ENCODE data around the gene MAGI3.

The MAGI3 gene

GRCh38 chr1:113422315-113423068 lies 32.2 kb downstream of the MAGI3 start:
- no peaks in the 10 kb centered on the region for H3K9me3 ChIP-seq (ENCODE audit: low read length)
- no peaks in the 10 kb centered on the region for H3K27me3 ChIP-seq (ENCODE audit: insufficient read depth, low read length)
- no peak overlapping the region for H2AFZ ChIP-seq (ENCODE audit: low read length)
- H3K9ac ChIP-seq (ENCODE audit: low read length), result no peak overlapping the region
- H3K79me2 ChIP-seq (ENCODE audit: insufficient read depth, low read length), result no peaks in the 10 kb centered on the region
- no peak overlapping the region for H3K4me3 ChIP-seq (ENCODE audit: low read depth, low read length, poor library complexity, severe bottlenecking)
- TF ChIP-seq EZH2 (IDR thresholded peaks at IDR 0.05; ENCODE audit: borderline replicate concordance, low read length) (no peak), CTCF (IDR thresholded peaks at IDR 0.05; ENCODE audit: low read length) (no peak)
- H3K36me3 ChIP-seq (ENCODE audit: insufficient read depth, low read length), result no peaks in the 10 kb centered on the region
- no peaks in the 10 kb centered on the region for H4K20me1 ChIP-seq (ENCODE audit: insufficient read depth, low read length)
- H3K27ac ChIP-seq (ENCODE audit: low read depth, low read length, poor library complexity, severe bottlenecking), result no peak overlapping the region
- no peak overlapping the region for H3K4me2 ChIP-seq (ENCODE audit: low read length)
- H3F3A ChIP-seq (ENCODE audit: insufficient read depth, low read length), result no peaks in the 10 kb centered on the region
- H3K4me1 ChIP-seq (ENCODE audit: insufficient read depth, low read length, severe bottlenecking), result no peaks in the 10 kb centered on the region
- H3K9me2 ChIP-seq (ENCODE audit: low read depth, low read length), result no peaks in the 10 kb centered on the region

- Histone ChIP-seq H3K27me3 (ENCODE audit: insufficient read depth, low read length) (no peaks in the 10 kb centered on the region), H3K4me3 (ENCODE audit: low read depth, low read length, poor library complexity, severe bottlenecking) (no peak overlapping the region), H3K4me1 (ENCODE audit: insufficient read depth, low read length, severe bottlenecking) (no peaks in the 10 kb centered on the region), H2AFZ (ENCODE audit: low read length) (no peak overlapping the region), H3K79me2 (ENCODE audit: insufficient read depth, low read length) (no peaks in the 10 kb centered on the region), H4K20me1 (ENCODE audit: insufficient read depth, low read length) (no peaks in the 10 kb centered on the region), H3K27ac (ENCODE audit: low read depth, low read length, poor library complexity, severe bottlenecking) (no peak overlapping the region), H3K4me2 (ENCODE audit: low read length) (no peak overlapping the region), H3K9me3 (ENCODE audit: low read length) (no peaks in the 10 kb centered on the region), H3F3A (ENCODE audit: insufficient read depth, low read length) (no peaks in the 10 kb centered on the region), H3K36me3 (ENCODE audit: insufficient read depth, low read length) (no peaks in the 10 kb centered on the region), H3K9me2 (ENCODE audit: low read depth, low read length) (no peaks in the 10 kb centered on the region), H3K9ac (ENCODE audit: low read length) (no peak overlapping the region)
- TF ChIP-seq CTCF (IDR thresholded peaks at IDR 0.05; ENCODE audit: low read length), result no peak
- no peak for TF ChIP-seq EZH2 (IDR thresholded peaks at IDR 0.05; ENCODE audit: borderline replicate concordance, low read length)
These were observed 33.5 kb downstream of the MAGI3 start for GRCh38 chr1:113423826-113424225.

- no peaks in the 10 kb centered on the region for H3K27me3 ChIP-seq (ENCODE audit: insufficient read depth, low read length)
- no peaks in the 10 kb centered on the region for H4K20me1 ChIP-seq (ENCODE audit: insufficient read depth, low read length)
- H3F3A ChIP-seq (ENCODE audit: insufficient read depth, low read length), result no peaks in the 10 kb centered on the region
- H3K4me1 ChIP-seq (ENCODE audit: insufficient read depth, low read length, severe bottlenecking), result no peaks in the 10 kb centered on the region
- H3K27ac ChIP-seq (ENCODE audit: low read depth, low read length, poor library complexity, severe bottlenecking), result no peak overlapping the region
- H2AFZ ChIP-seq (ENCODE audit: low read length), result no peak overlapping the region
- no peak overlapping the region for H3K9ac ChIP-seq (ENCODE audit: low read length)
- no peak overlapping the region for H3K4me2 ChIP-seq (ENCODE audit: low read length)
- H3K79me2 ChIP-seq (ENCODE audit: insufficient read depth, low read length), result no peaks in the 10 kb centered on the region
- no peaks in the 10 kb centered on the region for H3K9me2 ChIP-seq (ENCODE audit: low read depth, low read length)
- H3K9me3 ChIP-seq (ENCODE audit: low read length), result no peaks in the 10 kb centered on the region
- H3K36me3 ChIP-seq (ENCODE audit: insufficient read depth, low read length), result no peaks in the 10 kb centered on the region
- no peak overlapping the region for H3K4me3 ChIP-seq (ENCODE audit: low read depth, low read length, poor library complexity, severe bottlenecking)
- TF ChIP-seq EZH2 (IDR thresholded peaks at IDR 0.05; ENCODE audit: borderline replicate concordance, low read length) (no peak), CTCF (IDR thresholded peaks at IDR 0.05; ENCODE audit: low read length) (no peak)
These were observed 39.3 kb downstream of the MAGI3 start for GRCh38 chr1:113429461-113430153.

All from OCI-LY1 (cell line).